Measurements from ENCODE around the gene ATP10A.

DNA sequence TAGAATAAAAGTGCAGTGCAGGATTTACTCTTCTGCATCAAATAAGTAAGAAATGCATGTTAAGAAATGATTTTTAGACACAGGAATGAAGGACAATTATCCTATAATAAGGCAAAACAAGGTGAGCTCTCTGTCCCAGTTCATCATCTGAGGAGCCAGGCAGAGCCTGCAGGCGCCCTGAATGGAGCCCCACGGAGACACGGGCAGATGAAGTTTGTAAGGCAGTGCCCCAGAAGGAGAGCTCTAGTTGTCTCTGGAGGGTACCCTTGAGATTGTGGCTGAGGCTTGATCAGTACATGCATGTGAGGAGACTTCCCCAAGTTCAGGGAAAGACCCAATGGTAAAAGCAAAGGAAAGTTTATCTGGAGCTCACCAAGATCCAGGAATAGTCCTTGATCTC lies 50.3 kb downstream of the ATP10A start:
- no peak for TF ChIP-seq EZH2 (IDR thresholded peaks at IDR 0.05)
- no peak for TF ChIP-seq POLR2AphosphoS5 (IDR thresholded peaks at IDR 0.05; ENCODE audit: borderline replicate concordance, low read depth, low read length)
